Lung microvascular endothelial cell (primary cell): ENCODE measurements around the gene PCNX1. TPM values are rescaled to one million over a fixed set of nuclear protein-coding genes. Genes with fewer than 3 reads are reported as not detected.
A peak's percentile ranks its signal among the peaks of the same experiment; 100 is the strongest.

Experiments used
- DNase-seq, 2 donors: peaks; one replicate each; pipeline versions ENCODE4 v3.0.0 to v3.0.0-alpha.2; 2010; ENCODE audit warnings: low read depth in 2 of 2
- total RNA-seq: library from RNA; depleted of rRNA; stranded (reverse); fragments of >200 nt; gene quantifications from 2 replicates; pipeline ENCODE4 v1.2.1, GENCODE V29; 2014

The PCNX1 gene
- total RNA-seq, 1 donor from 2014 or later: 31.2 TPM

DNA sequence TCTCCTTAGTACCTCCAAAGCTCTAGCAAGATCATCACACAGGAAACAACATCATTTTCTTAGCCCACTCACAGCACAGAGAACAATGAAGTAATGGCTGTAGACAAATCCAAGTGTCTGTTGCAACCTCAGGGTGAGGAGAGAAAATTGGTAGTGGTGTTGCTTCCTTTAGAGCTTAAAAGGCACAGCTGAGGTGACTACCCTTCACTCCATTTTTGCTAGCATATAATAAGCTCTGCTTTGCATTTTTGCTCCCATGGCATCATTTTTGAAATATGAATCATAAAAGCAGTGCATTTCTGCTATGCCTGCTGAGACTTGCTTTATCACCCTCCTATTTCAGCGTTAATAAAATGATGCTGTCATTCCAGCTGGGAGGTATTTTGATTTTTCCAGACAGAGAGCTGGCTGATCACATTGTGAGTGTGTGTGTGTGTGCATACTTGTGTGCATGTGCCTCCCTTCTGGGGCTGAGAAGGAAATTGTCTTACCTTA is 18.5 kb upstream of the PCNX1 start:
- DNase-seq: no peak

- no peak for DNase-seq
Observed at GRCh38 chr14:70889555-70889954, 17.7 kb upstream of the PCNX1 start.

- no peak for DNase-seq
Observed at GRCh38 chr14:70890826-70891659, 16.2 kb upstream of the PCNX1 start.

DNA sequence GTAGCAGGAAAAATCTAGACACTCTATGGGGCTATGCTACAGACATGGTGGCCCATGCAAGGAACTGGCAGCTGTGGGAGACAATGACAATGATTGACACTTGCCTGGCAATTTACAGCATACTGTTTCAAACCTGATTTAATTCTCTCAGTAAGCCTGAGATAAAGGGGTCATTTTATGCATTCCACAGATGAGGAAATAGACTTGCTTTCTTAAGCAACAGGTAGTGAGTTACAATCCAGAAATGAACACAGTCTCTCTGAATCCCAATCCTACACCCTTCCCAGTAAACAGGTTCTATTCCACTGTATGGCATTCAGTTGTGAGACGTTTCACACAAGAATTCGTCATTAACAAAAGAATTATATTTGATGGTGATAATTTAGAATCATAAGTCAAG is 15.5 kb upstream of the PCNX1 start:
- no peak for DNase-seq

DNA sequence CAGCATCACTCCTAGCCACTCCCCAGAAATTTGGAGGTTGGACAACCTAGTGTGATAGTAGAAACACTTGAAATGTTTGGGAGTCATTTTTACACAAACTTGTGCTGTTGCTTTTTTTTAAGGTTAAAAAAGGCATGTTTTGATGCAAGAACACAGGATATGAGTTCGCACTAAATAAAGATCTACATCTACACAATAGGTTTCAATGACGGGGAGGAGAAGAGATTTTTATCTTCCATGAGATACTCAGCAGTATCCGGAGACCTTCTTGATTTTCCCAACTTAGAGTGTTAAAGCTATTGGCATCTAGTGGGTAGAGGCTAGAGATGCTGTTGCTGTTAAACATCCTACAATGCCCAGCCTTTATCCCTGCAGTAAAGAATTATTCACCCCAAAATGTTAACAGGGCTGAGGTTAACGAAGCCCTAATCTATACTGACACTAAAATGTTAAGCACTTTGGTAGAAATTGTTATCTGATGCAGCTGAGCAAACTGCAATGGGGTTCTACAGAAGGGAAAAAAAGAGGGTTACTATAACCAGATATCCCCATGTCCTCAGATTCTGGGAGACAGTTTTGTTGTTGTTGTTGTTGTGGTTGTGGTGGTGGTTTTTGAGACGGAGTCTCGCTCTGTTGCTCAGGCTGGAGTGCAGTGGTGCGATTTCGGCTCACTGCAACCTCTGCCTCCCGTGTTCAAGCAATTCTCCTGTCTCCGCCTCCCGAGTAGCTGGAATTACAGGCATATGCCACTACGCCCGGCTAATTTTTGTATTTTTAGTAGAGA is 14.0 kb upstream of the PCNX1 start:
- DNase-seq: no peak

DNA sequence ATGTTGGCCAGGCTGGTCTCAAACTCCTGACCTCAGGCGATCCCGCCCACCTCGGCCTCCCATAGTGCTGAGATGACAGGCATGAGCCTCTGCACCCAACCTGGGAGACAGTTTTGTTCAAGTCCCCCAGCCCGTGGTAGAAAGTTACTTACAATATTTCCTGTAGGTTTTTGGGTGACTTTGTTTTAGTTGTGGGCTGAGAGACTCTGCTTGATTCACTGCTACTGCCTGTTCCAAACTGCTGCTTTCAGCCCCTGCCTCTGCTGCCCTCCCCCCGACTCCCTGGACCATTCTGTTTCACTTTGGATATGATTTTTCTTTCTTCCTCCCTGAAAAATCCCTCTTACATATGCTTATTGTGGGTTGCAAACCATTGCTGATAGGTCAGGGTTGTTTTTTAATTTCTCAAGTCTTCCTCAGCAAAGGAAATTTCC is 13.4 kb upstream of the PCNX1 start:
- no peak for DNase-seq

GRCh38 chr14:70894868-70895267 is 12.4 kb upstream of the PCNX1 start:
- DNase-seq: peak in 1 of 2 donors; percentile 5

DNA sequence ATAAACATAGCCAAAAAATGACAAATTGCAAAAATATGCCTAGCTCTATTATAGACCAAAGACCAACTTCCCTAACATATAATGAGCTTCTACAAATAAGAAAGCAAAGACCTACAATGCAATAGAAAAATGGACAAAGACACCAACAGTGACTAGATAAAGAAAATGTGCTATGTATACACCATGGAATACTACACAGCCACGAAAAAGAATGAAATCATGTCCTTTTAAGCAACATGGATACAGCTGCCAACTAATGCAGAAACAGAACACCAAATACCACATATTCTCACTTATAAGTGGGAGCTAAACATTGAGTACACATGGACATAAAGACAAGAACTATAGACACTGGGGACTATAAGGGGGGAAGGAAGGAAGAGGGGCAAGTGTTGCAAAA is 10.9 kb upstream of the PCNX1 start:
- no peak for DNase-seq

GRCh38 chr14:70896981-70897380 is 10.3 kb upstream of the PCNX1 start:
- DNase-seq: no peak

DNA sequence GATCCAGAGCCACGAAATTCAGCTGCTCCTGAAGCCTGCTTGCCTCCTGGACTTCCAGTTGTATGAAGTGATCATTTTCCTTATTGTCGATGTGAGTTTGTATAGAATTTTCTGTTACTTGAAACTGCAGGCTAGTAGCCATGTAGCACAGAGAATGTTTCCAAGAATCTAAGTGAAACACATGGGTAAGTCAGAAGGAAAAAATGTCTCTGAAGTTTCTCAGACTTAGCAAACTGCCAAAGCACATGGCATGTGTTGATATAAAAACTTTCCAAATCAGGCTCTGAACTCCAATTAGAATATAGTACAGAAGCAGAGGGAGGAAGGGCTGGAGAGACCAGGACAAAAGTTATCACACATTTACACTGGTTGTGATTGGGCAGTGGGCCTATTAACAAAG is 9.8 kb upstream of the PCNX1 start:
- no peak for DNase-seq

DNA sequence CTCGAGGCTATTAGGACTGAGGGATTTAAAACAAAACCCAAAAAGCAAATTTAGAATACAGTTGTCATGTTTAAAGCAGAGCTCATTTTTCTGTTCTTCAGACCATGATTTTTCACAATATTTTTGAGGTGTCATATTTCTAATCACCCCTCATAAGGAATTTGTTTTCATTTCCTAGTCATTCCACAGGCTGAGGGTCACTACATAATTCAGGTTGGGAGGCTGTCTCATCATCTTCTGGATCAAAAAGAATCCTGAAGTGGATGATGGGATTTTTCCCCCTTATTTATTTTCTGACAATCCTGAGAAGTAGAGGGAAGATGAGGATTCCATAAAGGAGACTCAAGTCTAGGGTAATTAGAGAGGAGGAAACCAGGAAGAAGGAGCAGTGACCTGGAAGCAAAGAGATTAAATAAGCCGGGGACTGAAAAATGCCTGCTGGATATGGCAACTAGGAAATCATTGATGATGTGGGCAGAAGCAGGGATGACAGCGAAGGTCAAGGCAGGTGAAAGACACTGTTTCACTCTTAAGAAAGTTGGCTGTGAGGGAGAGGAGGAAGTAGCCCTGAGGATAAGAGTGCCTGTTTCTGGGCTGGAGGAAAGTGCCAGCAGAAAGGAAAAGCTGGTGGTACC is 9.0 kb upstream of the PCNX1 start:
- no peak for DNase-seq

DNA sequence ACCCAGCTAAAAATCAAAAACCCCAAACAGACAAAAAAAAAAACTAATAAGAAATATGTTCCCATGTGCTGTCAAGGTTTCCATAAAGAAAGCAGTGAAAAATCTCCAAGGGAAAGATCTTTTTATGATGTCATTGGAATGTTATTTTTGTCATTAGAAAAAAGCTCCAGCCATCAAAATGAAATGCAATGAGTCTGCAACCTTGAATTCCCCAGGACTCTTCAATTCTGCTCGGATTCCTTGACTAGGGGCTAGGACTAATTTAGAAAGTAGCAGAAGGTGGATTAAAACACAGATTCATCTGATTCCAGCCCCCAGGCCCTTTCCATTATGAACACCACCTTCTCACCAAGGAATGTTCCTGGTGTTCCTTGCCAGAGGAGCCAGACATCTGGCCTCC is 6.0 kb upstream of the PCNX1 start:
- DNase-seq: no peak

DNA sequence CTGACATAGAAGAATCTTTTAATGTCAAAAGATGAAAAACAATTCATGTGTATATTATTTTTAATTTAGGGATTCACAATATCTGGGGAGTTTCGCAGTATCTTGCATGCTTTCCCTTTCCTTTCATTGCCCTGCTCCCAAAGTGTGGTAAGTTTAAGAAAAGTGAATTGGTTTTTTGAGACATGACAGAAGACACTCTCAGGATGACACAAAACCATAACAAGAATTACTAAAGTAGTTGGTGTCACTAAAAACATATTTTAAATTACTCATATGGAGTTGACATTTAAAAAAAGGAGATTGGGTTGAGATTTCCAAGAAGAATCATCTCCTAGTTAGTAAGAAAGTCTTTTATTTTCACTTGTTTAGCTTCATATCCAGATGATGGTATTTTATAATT is 5.1 kb upstream of the PCNX1 start:
- DNase-seq: no peak

- DNase-seq: no peak
Observed at GRCh38 chr14:70904373-70904772, 2.9 kb upstream of the PCNX1 start.

GRCh38 chr14:70905301-70905700 is 2.0 kb upstream of the PCNX1 start:
- DNase-seq: peak; percentile 68 to 80

DNA sequence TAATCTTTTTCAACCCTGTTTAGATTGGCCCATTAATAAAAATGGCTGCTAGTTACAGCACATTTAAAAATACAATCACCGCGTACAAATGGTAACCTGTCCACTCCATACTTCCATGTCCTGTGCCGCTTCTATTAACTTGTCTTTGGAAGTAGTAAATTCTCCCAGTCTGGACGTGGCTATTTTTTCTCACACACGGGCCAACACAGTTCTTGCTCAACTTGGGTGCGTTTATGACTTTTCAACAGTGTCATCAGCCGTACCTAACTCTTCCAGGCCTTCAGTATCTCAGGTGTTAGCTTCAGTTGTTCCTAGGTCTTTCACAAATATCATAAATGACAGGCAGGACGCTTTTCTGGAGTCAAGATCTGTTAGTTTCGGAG is 475 bp upstream of the PCNX1 start:
- peak in 1 of 2 donors; percentile 24 for DNase-seq

DNA sequence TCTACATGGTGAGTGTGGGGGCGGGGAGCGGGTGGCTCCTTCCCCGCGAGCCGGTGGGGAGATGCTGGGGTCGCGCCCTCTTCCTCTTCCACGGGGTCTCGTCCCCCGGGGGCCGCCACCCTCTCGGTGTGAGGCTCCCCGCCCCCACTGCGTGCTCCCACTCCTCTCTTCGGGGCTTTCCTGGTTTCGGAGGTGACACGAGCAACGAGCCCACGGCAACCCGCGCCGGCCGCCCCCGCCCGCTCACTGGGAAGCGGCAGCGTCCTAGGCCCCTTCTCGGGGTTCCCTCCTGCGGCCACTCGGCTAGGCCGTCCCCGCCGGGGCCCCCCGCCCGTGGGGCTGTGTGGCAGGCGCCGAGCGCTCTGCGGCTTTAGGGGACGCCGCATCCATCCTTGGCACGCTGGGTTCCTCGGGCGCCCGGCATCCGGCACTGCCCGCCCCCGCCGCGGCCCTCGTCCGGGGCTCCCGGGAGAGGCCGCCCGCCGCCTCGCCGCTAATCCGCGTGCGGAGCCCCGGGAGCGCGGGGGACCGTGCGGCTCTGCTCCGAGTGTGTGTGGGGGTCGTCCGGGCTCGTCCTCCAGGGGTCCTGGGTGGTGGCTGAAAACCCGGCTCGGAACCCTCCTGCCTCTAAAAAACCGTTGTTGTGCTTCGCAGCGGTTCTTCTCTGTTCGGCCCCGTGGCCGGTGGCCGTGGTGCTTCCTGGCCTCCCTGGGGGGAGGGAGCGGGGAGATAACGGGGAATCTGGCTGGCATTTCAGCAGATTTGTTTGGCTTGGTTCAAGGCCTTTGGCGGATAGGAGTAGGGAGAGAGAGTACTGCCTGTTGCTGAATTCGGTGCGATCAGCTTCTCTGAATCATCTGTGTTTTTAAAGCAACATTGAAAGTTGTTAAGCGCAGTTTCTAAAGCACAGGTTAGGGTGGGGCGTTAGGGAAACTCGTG is 1.0 kb downstream of the PCNX1 start:
- DNase-seq: peak; percentile 50 to 74

- no peak for DNase-seq
Observed at GRCh38 chr14:70908935-70909641, 1.8 kb downstream of the PCNX1 start.

- no peak for DNase-seq
Observed at GRCh38 chr14:70909733-70910614, 2.7 kb downstream of the PCNX1 start.
